Measurements from ENCODE around the gene PCP4L1. TPM values are rescaled to one million over a fixed set of nuclear protein-coding genes. Genes with fewer than 3 reads are reported as not detected.
A peak's percentile ranks its signal among the peaks of the same experiment; 100 is the strongest.
"Not testable (repeated sequence)": the region's sequence is repeated elsewhere in the genome, so short reads cannot be mapped to it uniquely, and the experiment has no call there.

The PCP4L1 gene
- total RNA-seq, 1 experiment from 2014 or later: 1.2 TPM

GRCh38 chr1:161314201-161314981, 55.8 kb downstream of the PCP4L1 start, which contains the start of gene SDHC (continued):
- TF ChIP-seq CREM (CRISPR knock-in tag; IDR thresholded peaks at IDR 0.05) (peak; percentile 94), ELF4 (CRISPR knock-in tag; IDR thresholded peaks at IDR 0.05; ENCODE audit: low read depth) (no peak), SP1 (CRISPR knock-in tag; conservative IDR thresholded peaks at IDR 0.05) (peak; percentile 68; the same call in 1 of the 2 replicates), MAX (CRISPR knock-in tag; IDR thresholded peaks at IDR 0.05) (peak; percentile 59; the same call in 1 of the 2 replicates)

GRCh38 chr1:161315841-161316674, 57.5 kb downstream of the PCP4L1 start:
- ATAC-seq; POLR2A ChIA-PET; H3K9me3 Mint-ChIP-seq; H3K27me3 Mint-ChIP-seq (ENCODE audit: low read depth); DNase-seq (ENCODE audit: low spot score); H3K36me3 Mint-ChIP-seq: not testable (repeated sequence)
- CTCF ChIA-PET: interaction anchor here (1.6 kb wide), 1 partner anchor 10 kb away, joined by 6 read pairs; no protein-coding TSS in a partner anchor
- H3K4me1 Mint-ChIP-seq: peaks cover 29% of the 10 kb centered on the region
- H3K4me3 Mint-ChIP-seq: peak overlapping the region; percentile 99
- H3K27ac Mint-ChIP-seq: peak overlapping the region; percentile 62; the same call in 1 of the 2 replicates

- Mint-ChIP-seq H3K4me3 (no peak overlapping the region), H3K36me3 (peaks cover 25% of the 10 kb centered on the region), H3K4me1 (no peaks in the 10 kb centered on the region), H3K27me3 (ENCODE audit: low read depth) (no peaks in the 10 kb centered on the region), H3K9me3 (no peaks in the 10 kb centered on the region), H3K27ac (0 out of 2 replicates have a peak overlapping the region, but pooled peaks have one; percentile 42)
- TF ChIP-seq ESRRA (CRISPR knock-in tag; IDR thresholded peaks at IDR 0.05; ENCODE audit: borderline replicate concordance) (no peak), E2F4 (CRISPR knock-in tag; IDR thresholded peaks at IDR 0.05; ENCODE audit: borderline replicate concordance, low read depth) (no peak), ATF2 (CRISPR knock-in tag; IDR thresholded peaks at IDR 0.05; ENCODE audit: borderline replicate concordance, low read depth) (no peak), FOXK1 (CRISPR knock-in tag; IDR thresholded peaks at IDR 0.05) (no peak), NFE2L1 (CRISPR knock-in tag; IDR thresholded peaks at IDR 0.05) (no peak), ZNF416 (CRISPR knock-in tag; IDR thresholded peaks at IDR 0.05) (no peak), USF2 (CRISPR knock-in tag; IDR thresholded peaks at IDR 0.05) (no peak), ZNF671 (CRISPR knock-in tag; IDR thresholded peaks at IDR 0.05) (no peak), ZMAT4 (CRISPR knock-in tag; IDR thresholded peaks at IDR 0.05) (no peak)
- ATAC-seq: no peak
- ChIA-PET POLR2A (no interaction called here), CTCF (no interaction called here)
- no peak for DNase-seq (ENCODE audit: low spot score)
Measured at GRCh38 chr1:161324020-161324419, 65.5 kb downstream of the PCP4L1 start.

GRCh38 chr1:161330346-161330745, 71.8 kb downstream of the PCP4L1 start:
- ATAC-seq (no peak), DNase-seq (ENCODE audit: low spot score) (no peak)
- Mint-ChIP-seq H3K36me3 (peaks cover 54% of the 10 kb centered on the region), H3K4me3 (no peak overlapping the region), H3K27me3 (ENCODE audit: low read depth) (no peaks in the 10 kb centered on the region), H3K4me1 (no peaks in the 10 kb centered on the region), H3K9me3 (no peaks in the 10 kb centered on the region), H3K27ac (no peak overlapping the region)
- ChIA-PET CTCF (interaction anchor here (0.7 kb wide), 1 partner anchor 59 kb away, joined by 3 read pairs; no protein-coding TSS in a partner anchor), POLR2A (no interaction called here)
- TF ChIP-seq ZMAT4 (CRISPR knock-in tag; IDR thresholded peaks at IDR 0.05) (no peak), ZNF512 (CRISPR knock-in tag; IDR thresholded peaks at IDR 0.05; ENCODE audit: borderline replicate concordance) (no peak), ZNF416 (CRISPR knock-in tag; IDR thresholded peaks at IDR 0.05) (no peak), ZBTB43 (CRISPR knock-in tag; IDR thresholded peaks at IDR 0.05) (no peak)

All from WTC11 (cell line).